ENCODE results near the gene GIGYF2.

The GIGYF2 gene

GRCh38 chr2:232770207-232770606 is 73.1 kb downstream of the GIGYF2 start:
- DNase-seq = no peak

- DNase-seq = no peak
These were observed 74.7 kb downstream of the GIGYF2 start for GRCh38 chr2:232771870-232772269.

DNA sequence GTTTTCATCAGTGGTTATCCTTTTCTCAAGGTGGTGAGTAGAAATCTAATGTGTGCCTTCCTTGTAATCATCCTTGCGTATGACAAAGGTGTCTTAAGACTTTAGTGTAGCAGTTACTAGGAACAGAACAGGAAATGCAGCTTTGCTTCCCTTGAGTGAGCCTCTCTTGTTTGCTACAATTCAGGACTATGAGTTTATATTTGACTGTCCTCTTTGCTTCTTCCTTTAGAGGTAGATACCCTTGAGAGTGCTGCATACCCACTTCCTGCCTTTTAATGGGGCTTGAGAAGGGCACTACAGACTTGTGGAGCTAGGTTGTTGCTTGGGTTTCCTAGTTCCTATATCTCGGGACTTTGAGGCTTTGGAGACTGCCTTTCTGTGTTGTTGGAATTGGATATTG is 75.4 kb downstream of the GIGYF2 start:
- no peak for DNase-seq

DNA sequence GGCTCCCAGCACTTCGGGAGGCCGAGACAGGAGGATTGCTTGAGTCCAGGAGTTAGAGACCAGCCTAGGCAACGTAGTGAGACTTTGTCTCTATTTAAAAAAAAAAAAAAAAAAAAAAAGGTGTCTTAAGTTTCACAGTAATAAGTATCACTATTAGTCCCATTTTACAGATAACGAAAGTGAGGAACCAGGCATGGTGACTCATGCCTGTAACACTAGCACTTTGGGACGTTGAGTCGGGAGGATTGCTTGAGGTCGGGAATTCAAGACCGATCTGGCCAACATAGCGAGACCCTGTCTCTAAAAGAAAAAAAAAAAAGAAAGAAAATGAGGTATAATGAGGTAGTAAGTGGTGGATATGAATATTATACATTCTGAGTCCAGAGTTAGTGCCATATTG is 76.7 kb downstream of the GIGYF2 start:
- DNase-seq = no peak

DNA sequence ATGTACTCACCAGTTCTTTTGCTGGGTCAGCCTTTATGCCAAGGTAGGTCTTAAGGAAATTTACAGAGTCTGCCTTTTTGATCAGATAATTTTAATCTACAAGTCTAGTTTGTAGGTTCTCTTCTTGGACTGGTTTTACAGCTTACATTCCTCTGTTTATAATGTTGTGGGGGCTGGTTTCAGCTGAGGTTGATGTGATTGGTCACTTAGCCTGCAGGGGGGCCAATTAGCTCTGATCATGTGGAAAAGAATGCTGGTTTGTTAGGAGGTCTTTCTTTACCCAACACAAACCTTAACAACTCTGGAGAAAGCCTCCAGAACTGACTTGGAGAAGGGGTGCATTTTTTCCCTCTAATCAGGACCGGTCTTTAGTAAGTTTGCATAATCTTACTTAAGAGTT is 79.3 kb downstream of the GIGYF2 start, which contains the start of gene KCNJ13:
KCNJ13 (minus strand) TSS at position 131 of the 400 bp plus-strand sequence. CDS start 5,203 bp downstream, outside the sequence.
- DNase-seq = no peak

DNA sequence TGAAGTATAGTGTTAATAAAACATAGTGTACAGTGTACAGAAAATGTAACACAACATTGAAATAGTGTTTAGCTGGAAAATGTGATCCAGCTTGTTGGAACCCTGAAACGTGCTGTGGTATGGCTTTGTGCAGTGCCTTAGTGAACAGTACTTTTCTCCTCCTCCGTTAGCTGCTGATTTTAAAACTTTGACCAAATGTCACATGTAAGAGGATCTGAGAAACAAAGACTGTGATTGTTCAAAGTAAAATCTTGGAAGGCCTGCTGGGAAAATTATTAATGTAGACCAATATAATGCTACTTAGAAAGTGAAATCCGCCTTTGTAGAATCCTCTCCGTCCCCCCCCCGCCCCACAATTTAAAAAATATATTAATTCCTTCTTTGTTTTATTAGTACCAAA is 80.1 kb downstream of the GIGYF2 start:
- no peak for DNase-seq

DNA sequence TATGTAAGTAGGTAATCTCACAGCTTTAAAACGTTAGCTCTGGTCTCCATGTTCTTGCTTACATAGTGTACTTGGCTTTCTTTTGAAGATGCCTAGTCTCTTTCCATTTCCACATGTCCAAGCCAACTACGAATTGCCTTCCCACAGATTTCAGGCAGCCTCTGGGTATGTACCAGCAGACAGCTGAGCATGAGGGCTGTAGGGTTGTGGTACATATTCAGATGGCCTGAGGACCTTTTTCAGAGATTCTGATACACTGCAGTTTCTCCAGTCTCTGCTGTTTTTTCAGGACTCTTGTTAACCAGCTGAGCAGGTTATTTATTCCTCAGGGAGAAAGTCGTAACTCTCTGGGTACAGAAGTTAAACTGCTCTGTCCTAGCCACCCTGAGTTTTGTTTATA is 82.3 kb downstream of the GIGYF2 start:
- DNase-seq = no peak

GRCh38 chr2:232779934-232780333 is 82.8 kb downstream of the GIGYF2 start:
- no peak for DNase-seq

- DNase-seq = no peak
These were observed 84.6 kb downstream of the GIGYF2 start for GRCh38 chr2:232781765-232782164.

GRCh38 chr2:232783278-232783677 is 86.1 kb downstream of the GIGYF2 start:
- no peak for DNase-seq

GRCh38 chr2:232787806-232788205 is 90.7 kb downstream of the GIGYF2 start:
- DNase-seq = no peak

DNA sequence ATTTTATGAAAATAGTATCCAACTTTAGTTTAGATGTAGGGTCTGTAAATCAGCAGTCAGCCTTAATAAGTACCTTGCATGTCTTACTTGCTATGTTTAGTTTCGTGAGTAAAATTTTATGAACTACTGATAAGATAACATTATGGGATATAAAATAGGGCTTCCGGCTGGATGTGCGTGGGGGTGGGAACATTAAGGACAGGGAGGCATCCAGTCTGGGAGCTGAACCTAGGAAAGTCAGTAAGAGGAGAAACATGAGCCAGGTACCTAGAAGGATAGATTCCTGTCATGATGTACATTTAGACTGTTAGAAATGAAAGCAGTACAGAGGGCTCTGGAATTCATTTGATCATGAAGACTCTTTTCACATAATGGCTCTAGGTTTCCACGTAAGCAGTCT is 92.0 kb downstream of the GIGYF2 start:
- no peak for DNase-seq

GRCh38 chr2:232791518-232791917 is 94.4 kb downstream of the GIGYF2 start:
- DNase-seq = no peak

- no peak for DNase-seq
These were observed 96.1 kb downstream of the GIGYF2 start for GRCh38 chr2:232793271-232793670.

DNA sequence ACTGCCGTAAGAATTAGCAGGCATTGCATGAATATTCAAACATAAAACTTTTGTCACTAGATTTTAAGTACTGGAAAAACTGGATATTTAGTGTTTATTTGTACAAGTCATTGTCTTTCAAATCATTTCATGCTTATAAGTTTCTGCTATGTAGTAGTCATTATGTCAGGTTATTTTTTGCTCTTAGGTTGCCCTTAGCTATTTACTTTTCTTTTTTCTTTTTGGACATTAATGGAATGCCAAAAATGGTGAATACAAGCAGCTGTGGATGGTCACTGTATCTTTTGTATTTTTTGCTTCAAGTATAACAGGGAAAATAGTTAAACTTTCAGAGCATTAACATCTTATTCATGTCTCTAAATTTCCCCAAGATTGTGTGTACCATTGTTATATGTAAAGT is 97.8 kb downstream of the GIGYF2 start:
- DNase-seq = no peak

DNA sequence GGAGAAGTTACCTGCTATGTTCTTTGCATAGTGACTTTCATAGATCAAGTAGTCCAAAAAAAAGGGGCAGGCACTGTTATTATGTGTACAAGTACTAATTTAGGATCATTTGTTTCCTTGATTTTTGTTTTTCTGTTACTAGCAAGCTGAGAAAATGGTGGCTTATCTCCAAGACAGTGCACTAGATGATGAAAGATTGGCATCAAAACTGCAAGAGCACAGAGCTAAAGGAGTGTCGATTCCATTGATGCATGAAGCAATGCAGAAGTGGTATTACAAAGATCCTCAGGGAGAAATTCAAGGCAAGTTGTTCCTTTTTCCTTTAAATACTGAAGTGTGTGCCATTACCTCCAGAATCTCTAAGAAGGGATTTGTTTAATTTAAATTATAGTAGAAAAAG is 98.8 kb downstream of the GIGYF2 start:
- no peak for DNase-seq

DNA sequence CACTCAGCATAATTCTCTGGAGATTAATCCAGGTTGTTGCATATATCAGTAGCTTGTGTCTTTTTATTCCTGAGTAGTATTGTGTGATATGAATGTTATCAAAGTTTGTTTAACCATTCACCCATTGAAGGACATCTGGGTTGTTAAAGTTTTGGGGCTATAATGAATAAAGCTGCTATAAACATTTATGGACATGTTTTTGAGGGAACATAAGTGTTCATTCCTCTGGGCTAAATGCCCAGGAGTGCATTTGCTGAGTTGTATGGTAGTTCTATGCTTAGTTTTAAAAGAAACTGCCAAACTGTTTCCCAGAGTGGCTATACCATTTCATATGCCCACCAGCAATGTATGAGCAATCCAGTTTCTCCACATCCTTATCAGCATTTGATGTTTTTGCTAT is 101.1 kb downstream of the GIGYF2 start:
- DNase-seq = no peak

- no peak for DNase-seq
These were observed 103.0 kb downstream of the GIGYF2 start for GRCh38 chr2:232800166-232800565.

- no peak for DNase-seq
These were observed 105.0 kb downstream of the GIGYF2 start for GRCh38 chr2:232802091-232802490.

- DNase-seq = no peak
These were observed 112.4 kb downstream of the GIGYF2 start for GRCh38 chr2:232809349-232810124.

- no peak for DNase-seq
These were observed 113.3 kb downstream of the GIGYF2 start for GRCh38 chr2:232810444-232810843.

GRCh38 chr2:232815569-232815968 is 118.4 kb downstream of the GIGYF2 start:
- no peak for DNase-seq

DNA sequence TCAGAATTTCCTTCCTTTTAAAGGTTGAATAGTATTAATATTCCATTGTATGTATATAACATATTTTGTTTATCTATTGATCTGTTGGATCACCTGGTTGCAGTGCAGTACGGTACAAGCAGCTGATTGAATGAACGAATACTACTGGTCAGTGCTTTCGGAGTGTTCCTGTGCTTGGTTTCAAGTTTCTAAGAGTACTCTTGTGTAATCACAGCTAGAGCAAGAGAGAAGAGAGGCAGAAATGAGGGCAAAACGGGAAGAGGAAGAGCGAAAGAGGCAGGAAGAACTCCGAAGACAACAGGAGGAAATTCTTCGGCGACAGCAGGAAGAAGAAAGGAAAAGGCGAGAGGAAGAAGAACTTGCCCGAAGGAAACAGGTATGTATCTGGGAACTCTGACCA is 119.5 kb downstream of the GIGYF2 start:
- DNase-seq = no peak

DNA sequence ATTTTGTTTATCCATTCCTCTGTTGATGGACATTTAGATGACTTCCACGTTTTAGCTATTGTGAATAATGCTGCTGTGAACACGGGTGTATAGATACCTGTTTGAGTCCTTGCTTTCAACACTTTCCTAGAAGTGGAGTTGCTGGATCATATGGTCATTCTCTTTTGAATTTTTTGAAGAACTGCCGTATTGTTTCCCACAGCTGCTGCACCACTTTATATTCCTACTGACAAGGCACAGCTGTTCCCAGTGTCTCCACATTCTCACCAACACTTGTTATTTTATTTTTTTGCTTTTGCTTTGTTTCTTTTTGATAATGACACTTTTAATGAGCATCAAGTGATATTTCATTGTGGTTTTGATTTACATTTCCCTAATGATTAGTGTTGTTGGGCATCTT is 120.6 kb downstream of the GIGYF2 start:
- no peak for DNase-seq

- no peak for DNase-seq
These were observed 132.9 kb downstream of the GIGYF2 start for GRCh38 chr2:232829988-232830387.
